Transverse colon (tissue), 4 donors: ENCODE measurements around the gene LRFN2.

ENCODE experiments used
- CTCF ChIP-seq, 5 experiments: fragments of 200-600 bp in 3 of 5; fragments of 450-650 bp in 2 of 5; sonication (generic) in 3 of 5; IDR thresholded peaks; 1 replicate in 2 of 5; 2 replicates in 3 of 5; pipeline ENCODE4 v1.5.1; 2016 to 2017; ENCODE audit warnings: antibody characterized with exemption in 5 of 5, inconsistent platforms in 3 of 5, mild to moderate bottlenecking in 2 of 5, moderate library complexity in 1 of 5
- POLR2A ChIP-seq: fragments of 450-650 bp; IDR thresholded peaks from one replicate; pipeline ENCODE4 v1.6.1; 2016; ENCODE audit warnings: antibody characterized with exemption, mild to moderate bottlenecking, moderate library complexity
- POLR2AphosphoS5 ChIP-seq, 3 donors: sonication (generic); formaldehyde crosslinking; IDR thresholded peaks; one replicate each; pipeline ENCODE4 v1.6.1; 2016; ENCODE audit warnings: antibody characterized with exemption in 3 of 3

- TF ChIP-seq POLR2A (no peak), POLR2AphosphoS5 (IDR thresholded peaks at IDR 0.05) (no peak), CTCF (IDR thresholded peaks at IDR 0.05) (no peak)
Observed at GRCh38 chr6:40585223-40585622, 1.9 kb downstream of the LRFN2 start.
